Nephron (organoid): Measurements from ENCODE around the gene PRCD.
"Not testable (repeated sequence)": the region's sequence is repeated elsewhere in the genome, so short reads cannot be mapped to it uniquely, and the experiment has no call there.

Source experiments
- H3K27ac Mint-ChIP-seq, 3 experiments: 2 replicates each; pipeline ENCODE4 v1.8.0; 2020; ENCODE audit warnings: mixed read lengths in 3 of 3, mild to moderate bottlenecking in 2 of 3, moderate library complexity in 1 of 3
- H3K27me3 Mint-ChIP-seq: 2 replicates; pipeline ENCODE4 v1.8.0; 2021; ENCODE audit warnings: low read depth, mild to moderate bottlenecking, moderate library complexity, mixed read lengths
- H3K36me3 Mint-ChIP-seq: 2 replicates; pipeline ENCODE4 v1.8.0; 2020; ENCODE audit warnings: low read depth, mixed read lengths
- H3K4me1 Mint-ChIP-seq: 2 replicates; pipeline ENCODE4 v1.8.0; 2020; ENCODE audit warnings: mixed read lengths
- H3K4me3 Mint-ChIP-seq, 3 experiments: 2 replicates each; pipeline ENCODE4 v1.8.0; 2020; ENCODE audit warnings: mild to moderate bottlenecking in 3 of 3, mixed read lengths in 3 of 3, moderate library complexity in 2 of 3
- H3K9me3 Mint-ChIP-seq: 2 replicates; pipeline ENCODE4 v1.8.0; 2020; ENCODE audit warnings: mixed read lengths
- CTCF ChIP-seq, 3 experiments: fragments of 200-600 bp; sonication (generic); IDR thresholded peaks; one replicate each; pipeline ENCODE4 v1.5.0; 2021; ENCODE audit warnings: antibody characterized with exemption in 3 of 3; ENCODE audit not compliant: unreplicated experiment in 3 of 3

Gene PRCD

GRCh38 chr17:76529224-76530094 is 10.4 kb upstream of the PRCD start:
- no peaks in the 10 kb centered on the region for H3K9me3 Mint-ChIP-seq
- no peak for TF ChIP-seq CTCF (IDR thresholded peaks at IDR 0.05; ENCODE audit: unreplicated experiment in 3 of 3)
- peaks cover 62% of the 10 kb centered on the region for H3K4me1 Mint-ChIP-seq
- peak overlapping the region; percentile 97 to 98 (median 97) for H3K27ac Mint-ChIP-seq
- peak overlapping the region; percentile 43 to 61 (median 47) for H3K4me3 Mint-ChIP-seq
- H3K36me3 Mint-ChIP-seq, result no peaks in the 10 kb centered on the region
- H3K27me3 Mint-ChIP-seq, result peaks cover 6% of the 10 kb centered on the region

GRCh38 chr17:76530095-76530723 is 9.6 kb upstream of the PRCD start:
- Mint-ChIP-seq H3K27me3 (peaks cover 8% of the 10 kb centered on the region), H3K4me1 (peaks cover 61% of the 10 kb centered on the region), H3K36me3 (no peaks in the 10 kb centered on the region), H3K4me3 (peak overlapping the region in 2 of 3 experiments; percentile 61 to 63), H3K9me3 (no peaks in the 10 kb centered on the region), H3K27ac (peak overlapping the region; percentile 97 to 98 (median 97))
- TF ChIP-seq CTCF (IDR thresholded peaks at IDR 0.05; ENCODE audit: unreplicated experiment in 3 of 3), result no peak

- peaks cover 63% of the 10 kb centered on the region for H3K4me1 Mint-ChIP-seq
- TF ChIP-seq CTCF (IDR thresholded peaks at IDR 0.05; ENCODE audit: unreplicated experiment in 3 of 3), result no peak
- peaks cover 8% of the 10 kb centered on the region for H3K27me3 Mint-ChIP-seq
- no peaks in the 10 kb centered on the region for H3K9me3 Mint-ChIP-seq
- no peak overlapping the region for H3K4me3 Mint-ChIP-seq
- H3K27ac Mint-ChIP-seq, result peak overlapping the region; percentile 97 to 98 (median 97)
- no peaks in the 10 kb centered on the region for H3K36me3 Mint-ChIP-seq
These were observed 8.9 kb upstream of the PRCD start for GRCh38 chr17:76530811-76531485.

- no peaks in the 10 kb centered on the region for H3K9me3 Mint-ChIP-seq
- TF ChIP-seq CTCF (IDR thresholded peaks at IDR 0.05; ENCODE audit: unreplicated experiment in 3 of 3), result no peak
- H3K36me3 Mint-ChIP-seq, result no peaks in the 10 kb centered on the region
- H3K4me3 Mint-ChIP-seq, result peak overlapping the region; percentile 0 to 63 (median 21)
- H3K27ac Mint-ChIP-seq, result peak overlapping the region; percentile 88 to 97 (median 90)
- peaks cover 69% of the 10 kb centered on the region for H3K4me1 Mint-ChIP-seq
- H3K27me3 Mint-ChIP-seq, result peaks cover 13% of the 10 kb centered on the region
These were observed 8.3 kb upstream of the PRCD start for GRCh38 chr17:76531486-76532038.

GRCh38 chr17:76532072-76532651 is 7.7 kb upstream of the PRCD start:
- Mint-ChIP-seq H3K9me3 (no peaks in the 10 kb centered on the region), H3K4me3 (peak overlapping the region; percentile 0 to 63 (median 21)), H3K27ac (peak overlapping the region; percentile 88 to 97 (median 90)), H3K36me3 (no peaks in the 10 kb centered on the region), H3K27me3 (peaks cover 18% of the 10 kb centered on the region), H3K4me1 (peaks cover 70% of the 10 kb centered on the region)
- TF ChIP-seq CTCF (IDR thresholded peaks at IDR 0.05; ENCODE audit: unreplicated experiment in 3 of 3), result no peak

- H3K36me3 Mint-ChIP-seq, H3K4me3 Mint-ChIP-seq, H3K9me3 Mint-ChIP-seq: not testable (repeated sequence)
- Mint-ChIP-seq H3K27me3 (peaks cover 18% of the 10 kb centered on the region), H3K27ac (peak overlapping the region in 2 of 3 experiments; percentile 33 to 60), H3K4me1 (peaks cover 59% of the 10 kb centered on the region)
These were observed 6.0 kb upstream of the PRCD start for GRCh38 chr17:76533640-76534359.
